Spleen (tissue), 7 donors: Measurements from ENCODE around the gene IGSF21.

Experiments
- POLR2AphosphoS5 ChIP-seq, 3 donors: sonication (generic); formaldehyde crosslinking; IDR thresholded peaks; one replicate each; pipeline ENCODE4 v1.5.1; 2017; ENCODE audit warnings: antibody characterized with exemption in 3 of 3
- TF ChIP-seq, protein P1 (sequence below), 11 experiments: fragments of 200-600 bp in 7 of 11; fragments of 450-650 bp in 4 of 11; sonication (generic) in 4 of 11; IDR thresholded peaks in 8 of 11; conservative IDR thresholded peaks in 3 of 11; 1 replicate in 7 of 11; 2 replicates in 4 of 11; pipeline versions ENCODE4 v1.4.0 to v1.8.0; 2016 to 2021; ENCODE audit warnings: antibody characterized with exemption in 11 of 11, inconsistent platforms in 4 of 11, mild to moderate bottlenecking in 1 of 11
- donor health status: DM: no; HTN: no; CAD: no; lungs with moderate emphysema.
- donor health status: DM: no; HTN: no; CAD: no.
- donor health status: DM: no; HTN: no; CAD: no.

DNA sequence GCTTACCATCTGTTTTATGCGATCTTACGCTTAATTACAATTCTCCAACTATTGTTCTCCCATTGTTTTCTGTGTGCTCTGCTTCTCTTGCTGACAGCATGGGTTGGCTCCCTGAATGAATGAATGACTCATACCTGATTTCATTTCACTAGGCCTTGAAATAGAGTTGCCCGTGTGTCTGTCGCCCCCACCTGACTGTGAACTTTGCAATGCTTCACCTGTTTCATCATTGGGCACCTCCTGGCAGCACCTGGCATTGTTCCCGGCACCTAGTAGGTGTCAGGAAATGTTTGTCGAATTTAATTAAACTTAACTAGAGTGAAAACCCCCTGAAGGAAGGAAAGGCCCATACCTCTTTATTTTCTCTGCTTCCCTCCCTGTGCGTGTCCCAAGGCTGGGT, 252.7 kb downstream of the IGSF21 start:
- no peak for TF ChIP-seq POLR2AphosphoS5 (IDR thresholded peaks at IDR 0.05)
- TF ChIP-seq, protein P1, sequence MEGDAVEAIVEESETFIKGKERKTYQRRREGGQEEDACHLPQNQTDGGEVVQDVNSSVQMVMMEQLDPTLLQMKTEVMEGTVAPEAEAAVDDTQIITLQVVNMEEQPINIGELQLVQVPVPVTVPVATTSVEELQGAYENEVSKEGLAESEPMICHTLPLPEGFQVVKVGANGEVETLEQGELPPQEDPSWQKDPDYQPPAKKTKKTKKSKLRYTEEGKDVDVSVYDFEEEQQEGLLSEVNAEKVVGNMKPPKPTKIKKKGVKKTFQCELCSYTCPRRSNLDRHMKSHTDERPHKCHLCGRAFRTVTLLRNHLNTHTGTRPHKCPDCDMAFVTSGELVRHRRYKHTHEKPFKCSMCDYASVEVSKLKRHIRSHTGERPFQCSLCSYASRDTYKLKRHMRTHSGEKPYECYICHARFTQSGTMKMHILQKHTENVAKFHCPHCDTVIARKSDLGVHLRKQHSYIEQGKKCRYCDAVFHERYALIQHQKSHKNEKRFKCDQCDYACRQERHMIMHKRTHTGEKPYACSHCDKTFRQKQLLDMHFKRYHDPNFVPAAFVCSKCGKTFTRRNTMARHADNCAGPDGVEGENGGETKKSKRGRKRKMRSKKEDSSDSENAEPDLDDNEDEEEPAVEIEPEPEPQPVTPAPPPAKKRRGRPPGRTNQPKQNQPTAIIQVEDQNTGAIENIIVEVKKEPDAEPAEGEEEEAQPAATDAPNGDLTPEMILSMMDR (IDR thresholded peaks at IDR 0.05 in 8 of 11, conservative IDR thresholded peaks at IDR 0.05 in 3 of 11): no peak
